ENCODE data around the gene CA5A. TPM values are rescaled to one million over a fixed set of nuclear protein-coding genes. Genes with fewer than 3 reads are reported as not detected.

The CA5A gene
- total RNA-seq, 4 donors from 2014 or later, result not detected

DNA sequence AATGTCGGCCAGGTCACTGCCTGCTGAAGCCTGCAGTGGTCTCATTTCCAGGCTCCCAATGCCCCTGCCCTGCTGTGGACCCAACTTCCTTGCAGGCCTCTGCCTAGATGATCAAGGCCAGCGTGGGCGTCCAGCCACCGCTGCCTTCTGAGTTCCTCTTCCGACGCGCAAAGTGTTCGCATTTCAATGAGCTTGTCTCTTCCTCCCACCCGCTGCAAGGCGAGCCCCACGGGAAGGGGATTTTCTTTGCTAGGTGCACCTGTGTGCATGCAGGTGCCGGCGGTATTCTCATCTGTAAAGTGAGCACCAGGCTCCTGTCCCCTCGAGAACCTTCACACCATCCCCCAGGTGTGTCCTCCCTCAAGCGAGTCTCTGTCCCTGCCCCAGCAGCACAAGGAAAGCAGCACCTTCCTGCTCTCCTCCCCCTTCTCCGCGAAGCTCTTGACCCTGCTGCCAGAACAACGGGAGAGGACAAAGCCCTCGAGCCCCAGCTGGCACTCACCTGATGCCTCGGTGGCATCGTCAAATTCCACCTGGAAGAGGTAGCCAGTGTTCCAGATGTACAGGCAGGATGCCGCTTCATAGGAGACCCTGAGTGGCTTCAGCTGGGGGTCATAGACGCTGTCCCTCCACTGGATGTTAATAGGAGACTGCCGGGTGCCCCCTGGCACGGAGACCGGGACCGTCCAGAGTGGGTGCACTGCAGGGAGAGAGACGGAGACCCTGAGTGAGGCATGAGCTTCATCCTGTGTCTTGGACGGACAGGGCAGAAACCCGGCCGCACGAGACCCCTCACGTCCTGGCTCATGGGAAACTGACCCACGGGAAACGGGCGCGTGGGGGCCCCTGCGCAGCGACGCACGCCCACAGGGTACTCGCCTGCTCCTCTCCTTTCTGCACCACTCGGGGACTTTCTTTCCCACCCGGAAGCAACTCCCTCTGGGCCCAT, 9.8 kb downstream of the CA5A start:
- H3K27ac ChIP-seq, result no peak overlapping the region
- no peak for DNase-seq
- intact Hi-C loops (cut with DNase I; ENCODE audit: low total_unique reads), result no loop called here
- H3K9me3 ChIP-seq, result no peaks in the 10 kb centered on the region
- in situ Hi-C loops (cut with MboI; ENCODE audit: low pct_ligation_motif_present in 1 of 4, low pct_unique_long_range_greater_than_20kb in 1 of 4, low sequenced_read_pairs in 3 of 4), result no loop called here
- no peak for TF ChIP-seq POLR2AphosphoS5 (IDR thresholded peaks at IDR 0.05)
- no peak for TF ChIP-seq POLR2A (IDR thresholded peaks at IDR 0.05)
- TF ChIP-seq, protein P1, sequence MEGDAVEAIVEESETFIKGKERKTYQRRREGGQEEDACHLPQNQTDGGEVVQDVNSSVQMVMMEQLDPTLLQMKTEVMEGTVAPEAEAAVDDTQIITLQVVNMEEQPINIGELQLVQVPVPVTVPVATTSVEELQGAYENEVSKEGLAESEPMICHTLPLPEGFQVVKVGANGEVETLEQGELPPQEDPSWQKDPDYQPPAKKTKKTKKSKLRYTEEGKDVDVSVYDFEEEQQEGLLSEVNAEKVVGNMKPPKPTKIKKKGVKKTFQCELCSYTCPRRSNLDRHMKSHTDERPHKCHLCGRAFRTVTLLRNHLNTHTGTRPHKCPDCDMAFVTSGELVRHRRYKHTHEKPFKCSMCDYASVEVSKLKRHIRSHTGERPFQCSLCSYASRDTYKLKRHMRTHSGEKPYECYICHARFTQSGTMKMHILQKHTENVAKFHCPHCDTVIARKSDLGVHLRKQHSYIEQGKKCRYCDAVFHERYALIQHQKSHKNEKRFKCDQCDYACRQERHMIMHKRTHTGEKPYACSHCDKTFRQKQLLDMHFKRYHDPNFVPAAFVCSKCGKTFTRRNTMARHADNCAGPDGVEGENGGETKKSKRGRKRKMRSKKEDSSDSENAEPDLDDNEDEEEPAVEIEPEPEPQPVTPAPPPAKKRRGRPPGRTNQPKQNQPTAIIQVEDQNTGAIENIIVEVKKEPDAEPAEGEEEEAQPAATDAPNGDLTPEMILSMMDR (IDR thresholded peaks at IDR 0.05), result no peak
- no peak for TF ChIP-seq EP300 (IDR thresholded peaks at IDR 0.05; ENCODE audit: low read depth)
- peaks cover 8% of the 10 kb centered on the region for H3K27me3 ChIP-seq
- H3K4me1 ChIP-seq, result no peaks in the 10 kb centered on the region
- no peaks in the 10 kb centered on the region for H3K36me3 ChIP-seq
- H3K4me3 ChIP-seq, result no peak overlapping the region
- 63 to 67% methylated on average over 10 to 44 of the region's 44 CpGs for WGBS, 2 donors (ENCODE audit: low coverage in 1 of 2)

DNA sequence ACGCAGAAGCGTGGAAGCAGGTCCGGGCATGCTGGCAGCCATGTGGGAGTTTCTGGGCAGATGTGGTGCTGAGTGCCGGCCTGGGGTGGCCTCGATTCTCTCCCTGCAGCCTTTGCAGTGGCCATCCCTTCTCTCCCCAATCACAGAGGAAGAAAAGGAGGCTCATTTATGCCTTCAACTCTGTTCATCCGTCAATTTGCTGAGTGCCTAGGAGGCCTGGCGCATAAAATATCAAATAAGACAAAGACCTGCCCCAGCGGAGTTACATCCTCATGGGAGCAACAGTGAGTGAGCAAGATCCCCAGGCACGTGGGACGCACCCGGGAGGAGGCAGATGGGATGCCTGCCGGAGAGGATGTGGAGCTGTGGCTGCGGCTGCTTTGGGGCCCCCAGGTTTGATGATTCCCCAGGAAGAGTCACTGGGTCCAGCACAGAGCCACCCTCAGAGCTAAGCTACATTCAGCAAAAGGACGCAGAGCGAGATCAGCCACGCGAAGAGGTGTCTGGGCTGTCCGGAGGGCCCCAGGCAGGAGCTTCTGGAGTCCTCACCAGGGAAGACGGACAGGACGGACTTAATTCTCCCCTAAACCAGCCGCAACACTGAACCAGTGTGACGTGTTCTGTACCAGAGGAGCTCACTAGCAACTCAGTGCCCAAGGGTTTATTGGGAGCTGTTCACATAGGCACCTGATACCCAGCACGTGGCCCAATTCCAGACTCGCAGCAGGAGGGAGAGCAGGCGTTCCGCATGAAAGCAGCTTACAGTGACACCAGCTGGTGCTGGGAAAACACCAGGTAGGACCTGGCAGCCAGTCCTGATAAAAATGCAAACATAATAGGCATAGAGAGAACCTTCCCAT, 11.3 kb downstream of the CA5A start:
- 74 to 80% methylated on average over 6 to 26 of the region's 26 CpGs for WGBS, 2 donors (ENCODE audit: low coverage in 1 of 2)
- Histone ChIP-seq H3K4me1 (no peaks in the 10 kb centered on the region), H3K36me3 (no peaks in the 10 kb centered on the region), H3K9me3 (no peaks in the 10 kb centered on the region), H3K4me3 (no peak overlapping the region), H3K27me3 (peaks cover 8% of the 10 kb centered on the region), H3K27ac (no peak overlapping the region)
- DNase-seq, result no peak
- in situ Hi-C loops (cut with MboI; ENCODE audit: low pct_ligation_motif_present in 1 of 4, low pct_unique_long_range_greater_than_20kb in 1 of 4, low sequenced_read_pairs in 3 of 4) (loop anchor here in 1 of 4 donors (25.0 kb wide), 1 partner anchor 138 kb away; no protein-coding TSS in a partner anchor), intact Hi-C loops (cut with DNase I; ENCODE audit: low total_unique reads) (no loop called here)
- TF ChIP-seq, protein P1 (IDR thresholded peaks at IDR 0.05), result no peak
- TF ChIP-seq POLR2AphosphoS5 (IDR thresholded peaks at IDR 0.05) (no peak), POLR2A (IDR thresholded peaks at IDR 0.05) (no peak), EP300 (IDR thresholded peaks at IDR 0.05; ENCODE audit: low read depth) (no peak)

DNA sequence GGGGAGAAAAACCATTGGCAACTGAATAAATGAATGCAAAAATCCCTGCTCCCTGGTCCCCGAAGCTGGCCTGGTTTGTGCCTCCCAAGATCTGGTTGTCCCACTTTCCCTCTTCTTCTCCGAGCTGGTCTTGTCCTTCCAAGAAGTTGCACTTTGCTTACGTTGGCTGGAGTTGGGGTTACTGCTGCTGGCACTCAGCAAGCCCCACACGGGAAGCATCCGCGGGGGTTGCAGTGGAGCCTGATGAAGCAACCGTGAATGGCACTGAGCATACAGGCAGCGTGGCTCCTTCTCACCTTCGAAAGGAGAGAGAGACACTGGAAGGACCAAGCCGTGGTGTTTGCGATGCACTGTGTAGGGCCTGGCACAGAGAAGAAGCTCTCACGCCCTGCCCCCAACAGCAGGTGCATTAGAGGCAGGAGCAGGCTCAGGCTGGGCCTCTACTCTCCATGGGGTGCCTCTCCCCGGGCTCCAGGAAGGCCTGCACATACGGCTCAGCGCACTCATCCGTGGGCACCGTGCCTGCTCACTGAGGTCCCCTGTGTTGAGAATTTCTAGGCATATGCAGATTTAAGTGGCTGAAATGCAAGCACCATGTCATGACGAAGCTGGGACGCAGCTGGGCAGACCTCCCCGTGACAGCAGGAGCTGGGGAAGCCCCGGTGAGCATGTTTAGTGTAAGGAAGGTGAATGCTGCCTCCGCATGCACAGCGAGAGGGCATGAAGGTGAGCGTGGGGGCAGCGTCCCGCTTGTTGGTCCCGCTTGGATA, 12.1 kb downstream of the CA5A start:
- 60 to 66% methylated on average over 2 to 27 of the region's 27 CpGs for WGBS, 2 donors (ENCODE audit: low coverage in 1 of 2)
- intact Hi-C loops (cut with DNase I; ENCODE audit: low total_unique reads), result no loop called here

More for the DNA sequence above, 12.1 kb downstream of the CA5A start:
- Histone ChIP-seq H3K4me1 (no peaks in the 10 kb centered on the region), H3K9me3 (no peaks in the 10 kb centered on the region), H3K4me3 (no peak overlapping the region), H3K27ac (no peak overlapping the region), H3K36me3 (no peaks in the 10 kb centered on the region), H3K27me3 (peaks cover 8% of the 10 kb centered on the region)
- peak; percentile 25 for DNase-seq
- in situ Hi-C loops (cut with MboI; ENCODE audit: low pct_ligation_motif_present in 1 of 4, low pct_unique_long_range_greater_than_20kb in 1 of 4, low sequenced_read_pairs in 3 of 4), result loop anchor here in 1 of 4 donors (25.0 kb wide), 1 partner anchor 137 kb away; no protein-coding TSS in a partner anchor
- TF ChIP-seq POLR2AphosphoS5 (IDR thresholded peaks at IDR 0.05) (no peak), EP300 (IDR thresholded peaks at IDR 0.05; ENCODE audit: low read depth) (no peak), POLR2A (IDR thresholded peaks at IDR 0.05) (no peak)
- TF ChIP-seq, protein P1 (IDR thresholded peaks at IDR 0.05), result no peak

Data from transverse colon (tissue), 4 donors.